Loucy (cell line): ENCODE measurements around the gene RPL38.

Source experiments
- CTCF ChIP-seq: fragments of 200-600 bp; sonication (generic); conservative IDR thresholded peaks from 2 replicates; pipeline ENCODE4 v1.5.1; 2014; ENCODE audit warnings: mild to moderate bottlenecking, antibody characterized with exemption, low read length
- EZH2phosphoT487 ChIP-seq: fragments of 200-600 bp; IDR thresholded peaks from 2 replicates; pipeline ENCODE4 v1.6.1; 2018; ENCODE audit warnings: antibody characterized with exemption, mild to moderate bottlenecking, moderate library complexity, borderline replicate concordance

- TF ChIP-seq CTCF (no peak), EZH2phosphoT487 (no peak)
These were observed 540 bp upstream of the RPL38 start for GRCh38 chr17:74202938-74203337.
